IMR-90 (cell line): ENCODE measurements around the gene ABCC8. TPM values are rescaled to one million over a fixed set of nuclear protein-coding genes. Genes with fewer than 3 reads are reported as not detected.

Experiments used
- ATAC-seq: fragments of 200-7000 bp; cut with Tn5 transposase; 2 replicates; pipeline ENCODE4 v1.9.1; 2020; ENCODE audit warnings: low read depth, mild to moderate bottlenecking, moderate library complexity
- BruUV-seq: library from RNA; stranded (reverse); fragments of 400-500 nt; replicated peaks from 2 replicates; lab custom pipeline; 2021; lab: Mats Ljungman, UMichigan
- CTCF ChIA-PET: fragments of 300-600 bp; formaldehyde crosslinking; extraction: SDS; loops from one replicate; lab custom pipeline; 2021; ENCODE audit warnings: antibody characterized with exemption; lab: Yijun Ruan, JAX
- POLR2A ChIA-PET: fragments of 300-600 bp; sonication (Branson Sonifier 250); formaldehyde crosslinking; loops from one replicate; lab custom pipeline; 2022; ENCODE audit warnings: antibody characterized with exemption; ENCODE audit not compliant: unreplicated experiment; lab: Charles Lee
- DNase-seq: peaks from one replicate; pipeline ENCODE4 v3.0.0; 2013
- H2AFZ ChIP-seq: replicated peaks from 2 replicates; pipeline ENCODE3; 2013; ENCODE audit warnings: low read length, mild to moderate bottlenecking; ENCODE audit not compliant: poor library complexity
- H2AK5ac ChIP-seq: 2 replicates; pipeline ENCODE4 v1.6.1; 2013; ENCODE audit warnings: low read depth, low read length, inconsistent platforms
- H2AK9ac ChIP-seq: replicated peaks from 2 replicates; pipeline ENCODE3; 2013; ENCODE audit warnings: mild to moderate bottlenecking, low read depth, low read length, moderate library complexity; ENCODE audit not compliant: poor library complexity
- H2BK120ac ChIP-seq: 2 replicates; pipeline ENCODE4 v1.6.1; 2013; ENCODE audit warnings: low read depth, low read length, inconsistent platforms
- H2BK15ac ChIP-seq: 3 replicates; pipeline ENCODE4 v1.6.1; 2013; ENCODE audit warnings: low read depth, low read length, inconsistent platforms
- H2BK20ac ChIP-seq: 2 replicates; pipeline ENCODE4 v1.6.1; 2013; ENCODE audit warnings: low read depth, mild to moderate bottlenecking, inconsistent platforms, low read length, moderate library complexity
- H2BK5ac ChIP-seq: 2 replicates; pipeline ENCODE4 v1.6.1; 2013; ENCODE audit warnings: mild to moderate bottlenecking, low read depth, low read length, inconsistent platforms; ENCODE audit not compliant: poor library complexity, severe bottlenecking
- H3K14ac ChIP-seq: replicated peaks from 2 replicates; pipeline ENCODE4 v1.6.1; 2013; ENCODE audit warnings: low read depth, low read length, inconsistent platforms
- H3K18ac ChIP-seq: 2 replicates; pipeline ENCODE4 v1.6.1; 2013; ENCODE audit warnings: low read depth, low read length, control low read depth
- H3K23ac ChIP-seq: 2 replicates; pipeline ENCODE4 v1.6.1; 2013; ENCODE audit warnings: low read depth, low read length, inconsistent platforms
- H3K27ac ChIP-seq: 2 replicates; pipeline ENCODE4 v1.5.1; 2013; ENCODE audit warnings: mild to moderate bottlenecking, control low read depth, low read length; ENCODE audit not compliant: insufficient read depth
- H3K27me3 ChIP-seq: 2 replicates; pipeline ENCODE4 v1.6.1; 2013; ENCODE audit warnings: low read length; ENCODE audit not compliant: control insufficient read depth, insufficient read depth
- H3K36me3 ChIP-seq: 2 replicates; pipeline ENCODE4 v1.6.1; 2013; ENCODE audit warnings: low read length, mixed read lengths; ENCODE audit not compliant: control insufficient read depth, insufficient read depth
- H3K4ac ChIP-seq: 2 replicates; pipeline ENCODE4 v1.6.1; 2013; ENCODE audit warnings: low read depth, low read length, inconsistent platforms
- H3K4me1 ChIP-seq: 2 replicates; pipeline ENCODE4 v1.6.1; 2013; ENCODE audit warnings: low read length, mixed read lengths; ENCODE audit not compliant: control insufficient read depth, insufficient read depth
- H3K4me2 ChIP-seq: 2 replicates; pipeline ENCODE4 v1.6.1; 2013; ENCODE audit warnings: low read depth, mild to moderate bottlenecking, control low read depth, low read length, moderate library complexity
- H3K4me3 ChIP-seq: 2 replicates; pipeline ENCODE4 v1.5.1; 2013; ENCODE audit warnings: low read depth, mild to moderate bottlenecking, control low read depth, low read length, moderate library complexity; ENCODE audit not compliant: insufficient read depth
- H3K56ac ChIP-seq: 2 replicates; pipeline ENCODE4 v1.6.1; 2013; ENCODE audit warnings: low read length, inconsistent platforms; ENCODE audit not compliant: insufficient read depth; ENCODE audit errors: extremely low read depth
- H3K79me1 ChIP-seq, 2 experiments: 2 replicates each; pipeline ENCODE4 v1.6.1; 2013; ENCODE audit warnings: low read length in 2 of 2, inconsistent platforms in 1 of 2, low read depth in 1 of 2
- H3K9ac ChIP-seq: 2 replicates; pipeline ENCODE4 v1.6.1; 2013; ENCODE audit warnings: low read depth, low read length, control low read depth
- H3K9me1 ChIP-seq: 2 replicates; pipeline ENCODE4 v1.6.1; 2013; ENCODE audit warnings: low read length, inconsistent platforms; ENCODE audit not compliant: insufficient read depth
- H3K9me3 ChIP-seq: 2 replicates; pipeline ENCODE4 v1.6.1; 2013; ENCODE audit warnings: low read length; ENCODE audit not compliant: control insufficient read depth, insufficient read depth
- H4K20me1 ChIP-seq: 2 replicates; pipeline ENCODE4 v1.6.1; 2013; ENCODE audit warnings: low read length, inconsistent platforms; ENCODE audit not compliant: insufficient read depth
- H4K5ac ChIP-seq: 2 replicates; pipeline ENCODE4 v1.6.1; 2013; ENCODE audit warnings: mild to moderate bottlenecking, low read depth, low read length, control low read depth
- H4K8ac ChIP-seq, 2 experiments: 2 replicates each; pipeline ENCODE4 v1.6.1; 2013; ENCODE audit warnings: low read depth in 2 of 2, low read length in 2 of 2, control low read depth in 1 of 2, inconsistent platforms in 1 of 2
- H4K91ac ChIP-seq: 2 replicates; pipeline ENCODE4 v1.6.1; 2013; ENCODE audit warnings: low read depth, low read length, inconsistent platforms; ENCODE audit not compliant: insufficient read depth
- BHLHE40 ChIP-seq: fragments of 150-350 bp; IDR thresholded peaks from 2 replicates; pipeline ENCODE4 v1.6.1; 2016; ENCODE audit warnings: mild to moderate bottlenecking, low read depth, low read length
- CEBPB ChIP-seq: IDR thresholded peaks from 2 replicates; pipeline ENCODE4 v1.6.1; 2012; ENCODE audit warnings: low read depth, low read length, improper control_type of control experiment
- CHD1 ChIP-seq: IDR thresholded peaks from 2 replicates; pipeline ENCODE4 v1.6.1; 2012; ENCODE audit warnings: low read depth, low read length, improper control_type of control experiment
- CTCF ChIP-seq: conservative IDR thresholded peaks from 2 replicates; pipeline ENCODE4 v1.5.1; 2012; ENCODE audit warnings: mild to moderate bottlenecking, low read depth, low read length, improper control_type of control experiment
- ELK1 ChIP-seq: fragments of 150-350 bp; IDR thresholded peaks from 2 replicates; pipeline ENCODE4 v1.6.1; 2016; ENCODE audit warnings: low read depth, mild to moderate bottlenecking, low read length, moderate library complexity, borderline replicate concordance
- FOS ChIP-seq: fragments of 150-350 bp; IDR thresholded peaks from 2 replicates; pipeline ENCODE4 v1.6.1; 2016; ENCODE audit warnings: low read depth, low read length
- MAFK ChIP-seq: IDR thresholded peaks from 2 replicates; pipeline ENCODE4 v1.6.1; 2012; ENCODE audit warnings: low read depth, low read length, improper control_type of control experiment
- MAZ ChIP-seq: IDR thresholded peaks from 2 replicates; pipeline ENCODE4 v1.6.1; 2012; ENCODE audit warnings: low read depth, mild to moderate bottlenecking, low read length, improper control_type of control experiment, moderate library complexity, borderline replicate concordance
- MXI1 ChIP-seq: IDR thresholded peaks from 2 replicates; pipeline ENCODE4 v1.6.1; 2012; ENCODE audit warnings: low read depth, mild to moderate bottlenecking, low read length, moderate library complexity, borderline replicate concordance
- NFE2L2 ChIP-seq: fragments of 150-350 bp; IDR thresholded peaks from 2 replicates; pipeline ENCODE4 v1.6.1; 2016; ENCODE audit warnings: low read depth, mild to moderate bottlenecking, low read length
- POLR2A ChIP-seq: IDR thresholded peaks from 2 replicates; pipeline ENCODE4 v1.6.1; 2012; ENCODE audit warnings: mild to moderate bottlenecking, low read depth, low read length
- RAD21 ChIP-seq: IDR thresholded peaks from 2 replicates; pipeline ENCODE4 v1.6.1; 2012; ENCODE audit warnings: low read length, improper control_type of control experiment
- RCOR1 ChIP-seq: IDR thresholded peaks from 2 replicates; pipeline ENCODE4 v1.6.1; 2012; ENCODE audit warnings: mild to moderate bottlenecking, low read length, improper control_type of control experiment; ENCODE audit not compliant: insufficient replicate concordance
- RFX5 ChIP-seq: IDR thresholded peaks from 2 replicates; pipeline ENCODE4 v1.8.0; 2012; ENCODE audit warnings: low read depth, mild to moderate bottlenecking, low read length, moderate library complexity
- SMC3 ChIP-seq: fragments of 150-350 bp; IDR thresholded peaks from 2 replicates; pipeline ENCODE4 v1.6.1; 2016; ENCODE audit warnings: low read depth, mild to moderate bottlenecking, antibody characterized with exemption, low read length, moderate library complexity
- USF2 ChIP-seq: fragments of 150-350 bp; IDR thresholded peaks from 2 replicates; pipeline ENCODE4 v1.6.1; 2017; ENCODE audit warnings: mild to moderate bottlenecking, antibody characterized with exemption, low read length, low read depth
- WGBS, 2 experiments: methylation state at CpG; one replicate each; pipeline versions ENCODE4 v1.1.5 to v1.1.7; 2013; ENCODE audit warnings: missing lambda C conversion rate in 2 of 2; ENCODE audit not compliant: insufficient read length in 1 of 2; ENCODE audit errors: extremely low coverage in 2 of 2; 5-methylcytosine and 5-hydroxymethylcytosine counted together
- dilution Hi-C: fragments of 300-500 bp; cut with HindIII; formaldehyde crosslinking; loops from one replicate; pipeline ENCODE4 v1.14.3; 2018; ENCODE audit warnings: low sequenced_read_pairs; ENCODE audit not compliant: unreplicated experiment
- in situ Hi-C: fragments of 300-500 bp; cut with MboI; formaldehyde crosslinking; loops from 3 replicates; pipeline ENCODE4 v1.14.3; 2019; ENCODE audit warnings: low sequenced_read_pairs, inconsistent platforms, mixed read lengths
- intact Hi-C: fragments of 100-400 bp; cut with micrococcal nuclease; formaldehyde crosslinking; loops from 2 replicates; pipeline ENCODE4 v1.10.0; 2022
- polyA plus RNA-seq, 3 experiments: library from polyadenylated mRNA; depleted of rRNA; stranded (reverse); fragments of >200 nt; gene quantifications; 2 replicates each; pipeline ENCODE4 v1.2.3, GENCODE V29; 2012; ENCODE audit warnings: low replicate concordance in 1 of 3
- total RNA-seq: library from RNA; depleted of rRNA; stranded (reverse); fragments of >200 nt; gene quantifications from 2 replicates; pipeline ENCODE4 v1.2.3, GENCODE V29; 2012

ABCC8 gene
- total and polyA plus RNA-seq, 2 of the 4 experiments (the other 2 are of a cell fraction) = not detected

- Histone ChIP-seq H3K79me1 (no peaks in the 10 kb centered on the region), H3K36me3 (no peaks in the 10 kb centered on the region), H3K4me1 (no peaks in the 10 kb centered on the region), H3K4me2 (no peak overlapping the region), H3K4me3 (no peak overlapping the region), H4K8ac (no peak overlapping the region), H3K14ac (no peak overlapping the region), H2AFZ (no peak overlapping the region), H2BK20ac (no peak overlapping the region), H4K5ac (no peak overlapping the region), H2AK9ac (no peak overlapping the region), H2BK15ac (no peak overlapping the region), H2AK5ac (no peak overlapping the region), H3K4ac (no peak overlapping the region), H3K9me3 (no peaks in the 10 kb centered on the region), H3K27me3 (peaks cover 16% of the 10 kb centered on the region), H3K18ac (no peak overlapping the region), H3K27ac (no peak overlapping the region), H2BK120ac (no peak overlapping the region), H3K23ac (no peak overlapping the region), H4K91ac (no peak overlapping the region), H3K9ac (no peak overlapping the region), H3K56ac (no peak overlapping the region), H4K20me1 (no peaks in the 10 kb centered on the region), H3K9me1 (no peaks in the 10 kb centered on the region), H2BK5ac (no peak overlapping the region)
- WGBS, 2 experiments = 85% methylated on average over 5 of the region's 13 CpGs; no CpG with 5 or more reads in 1 of the 2 experiments
- ATAC-seq (no peak), DNase-seq (no peak)
- ChIA-PET CTCF (no interaction called here), POLR2A (no interaction called here)
- no peak for TF ChIP-seq RAD21
- TF ChIP-seq NFE2L2 = no peak
- TF ChIP-seq FOS = no peak
- no peak for TF ChIP-seq MAZ
- no peak for TF ChIP-seq RFX5
- TF ChIP-seq RCOR1 = no peak
- TF ChIP-seq MAFK = no peak
- TF ChIP-seq SMC3 = no peak
- TF ChIP-seq USF2 = no peak
- TF ChIP-seq CEBPB = no peak
- TF ChIP-seq CTCF = no peak
- TF ChIP-seq POLR2A = no peak
- TF ChIP-seq MXI1 = no peak
- no peak for TF ChIP-seq BHLHE40
- no peak for TF ChIP-seq CHD1
- TF ChIP-seq ELK1 = no peak
- no TSS peak for BruUV-seq
- intact Hi-C loops = no loop called here
- dilution Hi-C loops = no loop called here
- in situ Hi-C loops = no loop called here
These were observed 46.0 kb downstream of the ABCC8 start for GRCh38 chr11:17430616-17431015.
